Caco-2 (cell line): Measurements from ENCODE around the gene ARHGAP45. TPM values are rescaled to one million over a fixed set of nuclear protein-coding genes. Genes with fewer than 3 reads are reported as not detected.

ENCODE experiments used
- BruUV-seq: library from RNA; stranded (reverse); fragments of 400-500 nt; replicated peaks from 2 replicates; lab custom pipeline; 2021; lab: Mats Ljungman, UMichigan
- CTCF ChIA-PET: fragments of 300-600 bp; sonication (Branson Sonifier 250); formaldehyde crosslinking; loops from one replicate; lab custom pipeline; 2022; ENCODE audit warnings: antibody characterized with exemption; lab: Charles Lee
- POLR2A ChIA-PET: fragments of 300-600 bp; sonication (Branson Sonifier 250); formaldehyde crosslinking; loops from one replicate; lab custom pipeline; 2022; ENCODE audit warnings: antibody characterized with exemption; lab: Charles Lee
- DNase-seq, 2 experiments: peaks; one replicate each; pipeline versions ENCODE4 v3.0.0 to v3.0.0-alpha.2; 2020 to 2022
- H3K27me3 ChIP-seq: replicated peaks from 2 replicates; pipeline ENCODE4 v1.6.0; 2011; ENCODE audit warnings: low read length; ENCODE audit not compliant: control insufficient read depth, insufficient read depth
- H3K36me3 ChIP-seq: 2 replicates; pipeline ENCODE4 v1.5.1; 2011; ENCODE audit warnings: low read length; ENCODE audit not compliant: control insufficient read depth, insufficient read depth
- H3K4me1 ChIP-seq: fragments of 250-450 bp; sonication (Bioruptor Pico); 2 replicates; pipeline ENCODE4 v1.5.1; 2020; ENCODE audit warnings: mild to moderate bottlenecking
- H3K4me3 ChIP-seq: 2 replicates; pipeline ENCODE4 v1.5.1; 2011; ENCODE audit warnings: low read depth, mild to moderate bottlenecking, control low read depth, low read length
- H3K9me3 ChIP-seq: fragments of 250-450 bp; sonication (Bioruptor Pico); 2 replicates; pipeline ENCODE4 v1.5.1; 2020; ENCODE audit warnings: mild to moderate bottlenecking, moderate library complexity
- H3K27ac Mint-ChIP-seq: one replicate; pipeline ENCODE4 v1.8.0; 2022; ENCODE audit warnings: mixed read lengths; ENCODE audit not compliant: unreplicated experiment
- H3K27me3 Mint-ChIP-seq: one replicate; pipeline ENCODE4 v1.8.0; 2022; ENCODE audit warnings: mixed read lengths; ENCODE audit not compliant: insufficient read depth, unreplicated experiment
- H3K36me3 Mint-ChIP-seq: one replicate; pipeline ENCODE4 v1.8.0; 2022; ENCODE audit warnings: mild to moderate bottlenecking, mixed read lengths; ENCODE audit not compliant: insufficient read depth, unreplicated experiment
- H3K4me1 Mint-ChIP-seq: one replicate; pipeline ENCODE4 v1.8.0; 2022; ENCODE audit warnings: low read depth, mixed read lengths; ENCODE audit not compliant: unreplicated experiment
- H3K4me3 Mint-ChIP-seq: one replicate; pipeline ENCODE4 v1.8.0; 2022; ENCODE audit warnings: mild to moderate bottlenecking, moderate library complexity, mixed read lengths; ENCODE audit not compliant: unreplicated experiment
- H3K9me3 Mint-ChIP-seq: one replicate; pipeline ENCODE4 v1.8.0; 2022; ENCODE audit warnings: mixed read lengths; ENCODE audit not compliant: unreplicated experiment
- intact Hi-C: fragments of 100-400 bp; cut with micrococcal nuclease; formaldehyde crosslinking; loops from one replicate; pipeline ENCODE4 v1.10.0; 2022; ENCODE audit not compliant: unreplicated experiment
- total RNA-seq: library from RNA; stranded (reverse); gene quantifications from 2 replicates; pipeline ENCODE4 v1.2.3, GENCODE V29; 2022
- TF ChIP-seq, protein P1 (sequence below), 2 experiments: fragments of 200-600 bp in 1 of 2; IDR thresholded peaks; 1 replicate in 1 of 2; 2 replicates in 1 of 2; pipeline versions ENCODE4 v1.5.1 to v1.8.0; 2011 to 2022; ENCODE audit warnings: antibody characterized with exemption in 1 of 2, control low read depth in 1 of 2, inconsistent platforms in 1 of 2, low read depth in 1 of 2, low read length in 1 of 2, mild to moderate bottlenecking in 1 of 2, moderate library complexity in 1 of 2; ENCODE audit not compliant: insufficient read depth in 1 of 2, severe bottlenecking in 1 of 2, unreplicated experiment in 1 of 2

ARHGAP45 gene
- total RNA-seq, 1 experiment from 2014 or later = 38.6 TPM

DNA sequence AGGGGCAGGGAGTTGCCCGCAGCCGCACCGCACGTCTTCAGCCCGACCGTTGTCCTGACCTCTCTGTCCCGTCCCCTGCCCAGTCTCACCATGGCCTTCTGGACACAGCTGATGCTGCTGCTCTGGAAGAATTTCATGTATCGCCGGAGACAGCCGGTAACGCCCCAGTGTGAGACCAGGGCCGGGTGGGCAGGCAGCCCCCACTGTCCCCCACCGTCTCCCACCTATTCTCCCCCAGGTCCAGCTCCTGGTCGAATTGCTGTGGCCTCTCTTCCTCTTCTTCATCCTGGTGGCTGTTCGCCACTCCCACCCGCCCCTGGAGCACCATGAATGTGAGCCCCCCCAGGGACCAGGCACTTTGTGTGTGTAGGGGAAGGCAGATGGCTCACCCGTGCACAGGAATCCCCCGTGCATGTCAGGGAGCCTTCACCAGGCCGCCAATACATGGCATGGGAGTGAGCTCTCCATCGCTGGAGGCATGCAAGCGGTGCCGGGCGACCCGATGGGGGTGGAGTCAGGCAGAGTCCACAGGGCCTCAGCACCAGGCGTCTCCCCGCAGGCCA is 25.6 kb upstream of the ARHGAP45 start:
- POLR2A ChIA-PET = interaction anchor here (1.0 to 2.4 kb wide), 4 partner anchors 13 to 228 kb away, joined by 4 to 21 read pairs (median 6); partner anchors contain the start of genes CIRBP and RNU6-2
- CTCF ChIA-PET = interaction anchor here (0.5 to 0.6 kb wide), 3 partner anchors 45 to 136 kb away, joined by 3 read pairs; no protein-coding TSS in a partner anchor

GRCh38 chr19:1041835-1042685 is 24.9 kb upstream of the ARHGAP45 start:
- DNase-seq = no peak
- Histone ChIP-seq H3K9me3 (no peaks in the 10 kb centered on the region), H3K36me3 (no peaks in the 10 kb centered on the region; the same call in 1 of the 2 replicates), H3K27me3 (no peaks in the 10 kb centered on the region), H3K4me3 (no peak overlapping the region), H3K4me1 (peaks cover 10% of the 10 kb centered on the region)
- Mint-ChIP-seq H3K4me1 (no peaks in the 10 kb centered on the region), H3K27me3 (no peaks in the 10 kb centered on the region), H3K9me3 (no peaks in the 10 kb centered on the region), H3K4me3 (no peak overlapping the region), H3K36me3 (peaks cover 52% of the 10 kb centered on the region), H3K27ac (no peak overlapping the region)
- POLR2A ChIA-PET = interaction anchor here (2.4 kb wide), 1 partner anchor 227 kb away, joined by 21 read pairs; the partner anchor contains the start of gene CIRBP
- TF ChIP-seq, protein P1, sequence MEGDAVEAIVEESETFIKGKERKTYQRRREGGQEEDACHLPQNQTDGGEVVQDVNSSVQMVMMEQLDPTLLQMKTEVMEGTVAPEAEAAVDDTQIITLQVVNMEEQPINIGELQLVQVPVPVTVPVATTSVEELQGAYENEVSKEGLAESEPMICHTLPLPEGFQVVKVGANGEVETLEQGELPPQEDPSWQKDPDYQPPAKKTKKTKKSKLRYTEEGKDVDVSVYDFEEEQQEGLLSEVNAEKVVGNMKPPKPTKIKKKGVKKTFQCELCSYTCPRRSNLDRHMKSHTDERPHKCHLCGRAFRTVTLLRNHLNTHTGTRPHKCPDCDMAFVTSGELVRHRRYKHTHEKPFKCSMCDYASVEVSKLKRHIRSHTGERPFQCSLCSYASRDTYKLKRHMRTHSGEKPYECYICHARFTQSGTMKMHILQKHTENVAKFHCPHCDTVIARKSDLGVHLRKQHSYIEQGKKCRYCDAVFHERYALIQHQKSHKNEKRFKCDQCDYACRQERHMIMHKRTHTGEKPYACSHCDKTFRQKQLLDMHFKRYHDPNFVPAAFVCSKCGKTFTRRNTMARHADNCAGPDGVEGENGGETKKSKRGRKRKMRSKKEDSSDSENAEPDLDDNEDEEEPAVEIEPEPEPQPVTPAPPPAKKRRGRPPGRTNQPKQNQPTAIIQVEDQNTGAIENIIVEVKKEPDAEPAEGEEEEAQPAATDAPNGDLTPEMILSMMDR (IDR thresholded peaks at IDR 0.05; ENCODE audit: insufficient read depth in 1 of 2, low read depth in 1 of 2, low read length in 1 of 2, severe bottlenecking in 1 of 2, unreplicated experiment in 1 of 2) = no peak
- no TSS peak for BruUV-seq
- CTCF ChIA-PET = interaction anchor here (0.6 to 1.6 kb wide), 2 partner anchors 15 to 113 kb away, joined by 3 read pairs; partner anchors contain the start of gene CNN2
- intact Hi-C loops = loop anchor here (1.0 to 2.0 kb wide), 2 partner anchors 21 to 22 kb away; partner anchors contain the start of genes RNU6-2 and TMEM259

More for the DNA sequence above, 25.6 kb upstream of the ARHGAP45 start:
- Histone ChIP-seq H3K36me3 (peaks cover under 1% of the 10 kb centered on the region), H3K27me3 (no peaks in the 10 kb centered on the region), H3K4me1 (peaks cover 10% of the 10 kb centered on the region), H3K9me3 (no peaks in the 10 kb centered on the region), H3K4me3 (peak overlapping the region; percentile 27)
- DNase-seq = no peak
- Mint-ChIP-seq H3K36me3 (peaks cover 60% of the 10 kb centered on the region), H3K4me3 (peak overlapping the region; percentile 91), H3K4me1 (no peaks in the 10 kb centered on the region), H3K27me3 (no peaks in the 10 kb centered on the region), H3K27ac (no peak overlapping the region), H3K9me3 (no peaks in the 10 kb centered on the region)
- intact Hi-C loops = loop anchor here (1.0 to 2.0 kb wide), 2 partner anchors 21 to 23 kb away; partner anchors contain the start of genes RNU6-2 and TMEM259
- no TSS peak for BruUV-seq
- TF ChIP-seq, protein P1 (IDR thresholded peaks at IDR 0.05; ENCODE audit: insufficient read depth in 1 of 2, low read depth in 1 of 2, low read length in 1 of 2, severe bottlenecking in 1 of 2, unreplicated experiment in 1 of 2) = no peak
